Measurements from ENCODE around the gene GPR141. TPM values are rescaled to one million over a fixed set of nuclear protein-coding genes. Genes with fewer than 3 reads are reported as not detected.

GPR141 gene, protein sequence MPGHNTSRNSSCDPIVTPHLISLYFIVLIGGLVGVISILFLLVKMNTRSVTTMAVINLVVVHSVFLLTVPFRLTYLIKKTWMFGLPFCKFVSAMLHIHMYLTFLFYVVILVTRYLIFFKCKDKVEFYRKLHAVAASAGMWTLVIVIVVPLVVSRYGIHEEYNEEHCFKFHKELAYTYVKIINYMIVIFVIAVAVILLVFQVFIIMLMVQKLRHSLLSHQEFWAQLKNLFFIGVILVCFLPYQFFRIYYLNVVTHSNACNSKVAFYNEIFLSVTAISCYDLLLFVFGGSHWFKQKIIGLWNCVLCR
- 1 to 10 TPM in 3 of 9 donors, under 1 TPM in 5, not detected in 1; 0.17 to 2.2 (median 0.95) TPM for total RNA-seq
- polyA plus RNA-seq: under 1 TPM in 1 of 3 donors, not detected in 2; 0.24 TPM
- long read RNA-seq, donor 1: 0 reads
- long read RNA-seq, donor 2: 0 reads
- long read RNA-seq, donor 3: 0 reads
- long read RNA-seq, donor 4: 0 reads
- long read RNA-seq, donor 5: 0 reads
- long read RNA-seq, donor 6: 0 reads
- long read RNA-seq, donor 7: 0 reads
- long read RNA-seq, donor 8: 0 reads
- long read RNA-seq, donor 9: 0 reads
- long read RNA-seq, donor 10: 0 reads

DNA sequence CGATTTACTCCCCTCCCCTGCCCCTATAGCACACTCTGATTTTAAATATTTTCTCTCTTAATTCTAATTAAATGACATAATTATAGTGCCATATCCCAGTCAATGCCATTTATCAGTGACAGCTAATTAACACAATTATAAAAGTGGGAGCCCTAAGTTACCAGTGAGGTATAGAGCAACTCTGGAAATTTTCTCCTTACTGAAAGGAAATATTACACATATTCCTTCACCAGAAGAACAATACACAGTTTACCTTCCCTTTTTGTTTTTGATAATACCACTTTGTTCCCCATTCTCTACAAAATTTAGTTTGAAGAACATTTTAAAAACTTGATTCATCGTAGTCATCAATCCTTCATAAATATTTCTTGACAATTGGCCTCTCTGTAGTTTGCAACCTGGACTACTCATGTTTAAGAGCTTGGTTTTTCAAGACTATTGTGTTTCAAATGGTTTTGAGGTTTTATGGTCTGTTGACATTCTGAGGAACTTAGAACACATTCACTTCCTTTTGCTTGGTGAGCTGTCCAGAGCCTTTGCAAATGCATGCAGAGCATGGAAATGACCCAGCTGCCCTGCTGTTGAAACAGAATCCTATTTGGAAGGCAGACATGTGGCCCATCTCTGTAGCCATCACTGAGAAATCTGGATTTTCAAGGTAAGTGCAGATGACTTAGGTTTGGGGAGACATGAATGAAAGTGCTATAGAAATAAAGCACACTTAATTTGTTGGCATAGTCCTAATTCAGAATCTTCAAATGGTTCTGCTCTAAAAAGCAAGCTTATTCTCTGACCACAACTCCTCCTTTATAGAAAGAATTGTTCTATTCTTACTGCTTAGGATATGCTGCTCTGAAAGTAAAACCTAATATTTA is at the start of gene GPR141:
GPR141 (plus strand) TSS at position 521 of the 875 bp plus-strand sequence. CDS start 56,628 bp downstream, outside the sequence.
- no peak within 1 kb of the TSS for H3K4me3 ChIP-seq
- peak within 1 kb of the TSS in 1 of 5 donors; percentile 22 for H3K27ac ChIP-seq
- H3K27me3 ChIP-seq: no peaks in the 10 kb centered on the region
- TF ChIP-seq, protein P1, sequence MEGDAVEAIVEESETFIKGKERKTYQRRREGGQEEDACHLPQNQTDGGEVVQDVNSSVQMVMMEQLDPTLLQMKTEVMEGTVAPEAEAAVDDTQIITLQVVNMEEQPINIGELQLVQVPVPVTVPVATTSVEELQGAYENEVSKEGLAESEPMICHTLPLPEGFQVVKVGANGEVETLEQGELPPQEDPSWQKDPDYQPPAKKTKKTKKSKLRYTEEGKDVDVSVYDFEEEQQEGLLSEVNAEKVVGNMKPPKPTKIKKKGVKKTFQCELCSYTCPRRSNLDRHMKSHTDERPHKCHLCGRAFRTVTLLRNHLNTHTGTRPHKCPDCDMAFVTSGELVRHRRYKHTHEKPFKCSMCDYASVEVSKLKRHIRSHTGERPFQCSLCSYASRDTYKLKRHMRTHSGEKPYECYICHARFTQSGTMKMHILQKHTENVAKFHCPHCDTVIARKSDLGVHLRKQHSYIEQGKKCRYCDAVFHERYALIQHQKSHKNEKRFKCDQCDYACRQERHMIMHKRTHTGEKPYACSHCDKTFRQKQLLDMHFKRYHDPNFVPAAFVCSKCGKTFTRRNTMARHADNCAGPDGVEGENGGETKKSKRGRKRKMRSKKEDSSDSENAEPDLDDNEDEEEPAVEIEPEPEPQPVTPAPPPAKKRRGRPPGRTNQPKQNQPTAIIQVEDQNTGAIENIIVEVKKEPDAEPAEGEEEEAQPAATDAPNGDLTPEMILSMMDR (IDR thresholded peaks at IDR 0.05): no peak
- no peak for TF ChIP-seq POLR2A (IDR thresholded peaks at IDR 0.05)
- intact Hi-C loops (cut with DNase I): no loop called here
- no peaks in the 10 kb centered on the region for H3K36me3 ChIP-seq (replicated peaks in 1 of 2)
- WGBS, 4 donors: 48 to 64% (median 49%) methylated on average over 2 of the region's 2 CpGs
- no peaks in the 10 kb centered on the region for H3K4me1 ChIP-seq (replicated peaks in 1 of 2)
- H3K9me3 ChIP-seq (replicated peaks in 1 of 3): peaks cover 0 to 6% (median 0%) of the 10 kb centered on the region in 3 donors
- peak in 2 of 7 donors; percentile 17 to 26 for DNase-seq

DNA sequence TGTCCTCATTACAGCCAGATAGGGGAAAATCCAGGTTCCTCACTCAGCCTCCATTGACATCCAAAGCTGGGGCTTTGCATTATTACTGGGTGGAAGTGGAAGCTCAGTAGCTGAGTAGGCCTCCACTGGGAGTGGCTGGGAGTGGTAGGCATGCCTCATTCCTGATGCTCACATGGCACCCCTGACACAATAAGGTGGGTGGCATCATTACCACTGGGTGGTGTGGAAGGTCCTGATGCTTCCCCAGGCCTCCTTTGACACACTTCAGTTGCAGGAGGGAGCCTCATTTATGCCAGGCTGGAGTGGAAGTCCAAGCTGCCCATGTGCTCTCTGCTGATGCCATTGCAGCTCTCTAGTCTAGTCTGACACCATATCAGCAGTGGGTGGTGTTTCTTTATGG is 48.2 kb upstream of the GPR141 start:
- Histone ChIP-seq H3K36me3 (replicated peaks in 1 of 2) (no peaks in the 10 kb centered on the region), H3K27ac (no peak overlapping the region), H3K4me3 (no peak overlapping the region), H3K9me3 (replicated peaks in 1 of 3) (peaks cover 0 to 5% (median 0%) of the 10 kb centered on the region in 3 donors), H3K4me1 (replicated peaks in 1 of 2) (no peaks in the 10 kb centered on the region), H3K27me3 (no peaks in the 10 kb centered on the region)
- DNase-seq: no peak
- intact Hi-C loops (cut with DNase I): no loop called here
- TF ChIP-seq, protein P1 (IDR thresholded peaks at IDR 0.05): no peak
- TF ChIP-seq POLR2A (IDR thresholded peaks at IDR 0.05): no peak

DNA sequence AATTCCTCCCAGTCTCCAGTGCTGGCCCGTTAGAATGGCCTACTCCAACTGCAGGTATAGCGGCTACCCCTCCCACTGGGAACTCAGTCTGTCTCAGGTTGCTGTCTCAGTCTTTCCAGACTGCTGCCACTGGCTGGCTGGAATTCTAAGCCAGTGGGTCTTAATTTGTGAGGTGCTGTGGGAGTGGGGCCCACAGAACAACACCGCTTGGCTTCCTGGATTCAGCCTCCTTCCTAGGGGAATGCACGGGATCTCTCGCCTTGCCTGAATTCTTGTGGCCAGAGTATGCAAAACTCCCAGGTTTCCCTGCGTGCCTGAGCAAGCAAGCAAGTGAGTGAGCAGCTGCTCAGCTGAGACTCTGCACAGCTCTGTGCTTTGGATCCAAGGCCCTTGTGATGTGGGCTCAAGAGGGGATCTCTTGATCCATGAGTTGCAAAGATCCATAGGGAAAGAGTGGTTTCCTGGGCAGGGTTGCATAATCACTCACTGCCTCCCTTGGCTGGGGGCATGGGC is 41.5 kb upstream of the GPR141 start:
- H3K36me3 ChIP-seq (replicated peaks in 1 of 2): no peaks in the 10 kb centered on the region
- H3K4me3 ChIP-seq: no peak overlapping the region
- no peaks in the 10 kb centered on the region for H3K27me3 ChIP-seq
- H3K27ac ChIP-seq: no peak overlapping the region
- H3K4me1 ChIP-seq (replicated peaks in 1 of 2): no peaks in the 10 kb centered on the region
- H3K9me3 ChIP-seq (replicated peaks in 1 of 3): no peaks in the 10 kb centered on the region
- no peak for DNase-seq
- TF ChIP-seq, protein P1 (IDR thresholded peaks at IDR 0.05): no peak
- no peak for TF ChIP-seq POLR2A (IDR thresholded peaks at IDR 0.05)
- WGBS, 4 donors: 85 to 93% (median 88%) methylated on average over 3 to 6 of the region's 6 CpGs
- intact Hi-C loops (cut with DNase I): no loop called here

DNA sequence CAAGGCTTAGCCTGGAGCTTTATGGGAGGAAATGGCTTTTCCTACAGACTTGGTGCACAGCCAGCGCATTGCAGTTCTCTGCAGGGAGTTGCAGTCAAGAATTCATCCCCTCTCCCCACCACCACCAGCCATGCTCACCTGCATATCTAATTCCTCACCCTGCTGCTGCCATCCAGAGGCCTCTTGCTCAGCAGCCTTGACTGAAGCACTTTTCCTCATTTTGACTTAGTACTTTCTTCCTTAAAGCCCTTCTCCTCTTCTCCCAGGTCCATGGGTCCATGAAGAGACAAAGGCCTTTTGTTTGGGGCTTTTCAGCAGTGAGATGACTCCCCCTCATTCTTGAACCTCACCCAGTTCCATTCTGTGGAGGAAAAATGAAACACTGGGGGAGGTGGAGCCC is 39.7 kb upstream of the GPR141 start:
- Histone ChIP-seq H3K4me3 (no peak overlapping the region), H3K27me3 (no peaks in the 10 kb centered on the region), H3K4me1 (replicated peaks in 1 of 2) (no peaks in the 10 kb centered on the region), H3K9me3 (replicated peaks in 1 of 3) (no peaks in the 10 kb centered on the region), H3K36me3 (replicated peaks in 1 of 2) (no peaks in the 10 kb centered on the region), H3K27ac (no peak overlapping the region)
- TF ChIP-seq, protein P1 (IDR thresholded peaks at IDR 0.05): no peak
- no peak for TF ChIP-seq POLR2A (IDR thresholded peaks at IDR 0.05)
- DNase-seq: no peak
- intact Hi-C loops (cut with DNase I): no loop called here
- WGBS, 4 donors: 77 to 92% (median 79%) methylated on average over 1 of the region's 1 CpG

All from adrenal gland (tissue), 19 donors.